Kidney (tissue), 14 donors: Measurements from ENCODE around the gene MRPS12. TPM values are rescaled to one million over a fixed set of nuclear protein-coding genes. Genes with fewer than 3 reads are reported as not detected.

Experiments used
- DNase-seq, 5 donors: peaks; one replicate each; pipeline ENCODE4 v3.0.0-alpha.2; 2013 to 2020
- FAIRE-seq: peaks from 2 replicates; lab custom pipeline; 2012; peaks lifted over from hg19 to GRCh38; lab: Jason Lieb, UNC
- H3K27ac ChIP-seq, 2 donors: one replicate each; pipeline ENCODE4 v1.7.0; 2013; ENCODE audit warnings: low read depth in 2 of 2, low read length in 2 of 2, inconsistent platforms in 1 of 2
- H3K27me3 ChIP-seq: one replicate; pipeline ENCODE4 v1.7.1; 2013; ENCODE audit warnings: low read length, inconsistent platforms; ENCODE audit not compliant: control insufficient read depth, insufficient read depth
- H3K36me3 ChIP-seq, 3 donors: one replicate each; pipeline versions ENCODE4 v1.7.0 to v1.7.1; 2013; ENCODE audit warnings: low read length in 3 of 3, control low read depth in 1 of 3, inconsistent platforms in 1 of 3; ENCODE audit not compliant: insufficient read depth in 3 of 3, control insufficient read depth in 2 of 3
- H3K4me1 ChIP-seq, 3 donors: one replicate each; pipeline versions ENCODE4 v1.7.0 to v1.7.1; 2013; ENCODE audit warnings: low read length in 3 of 3, inconsistent platforms in 1 of 3, low read depth in 1 of 3; ENCODE audit not compliant: control insufficient read depth in 2 of 3, insufficient read depth in 2 of 3
- H3K4me3 ChIP-seq, 3 donors: one replicate each; pipeline versions ENCODE4 v1.7.0 to v1.8.1; 2013; ENCODE audit warnings: low read length in 3 of 3, control low read depth in 1 of 3, inconsistent platforms in 1 of 3
- H3K9ac ChIP-seq, 3 donors: one replicate each; pipeline versions ENCODE4 v1.7.0 to v1.7.1; 2013; ENCODE audit warnings: low read length in 3 of 3, control low read depth in 1 of 3, inconsistent platforms in 1 of 3
- H3K9me3 ChIP-seq, 3 donors: one replicate each; pipeline versions ENCODE4 v1.7.0 to v1.7.1; 2013; ENCODE audit warnings: low read length in 3 of 3, control low read depth in 1 of 3, inconsistent platforms in 1 of 3; ENCODE audit not compliant: control insufficient read depth in 2 of 3, insufficient read depth in 1 of 3
- intact Hi-C: fragments of 100-400 bp; cut with DNase I; formaldehyde crosslinking; loops from one replicate; pipeline ENCODE4 v1.11.1; 2022
- polyA plus RNA-seq: library from polyadenylated mRNA; stranded (reverse); fragments of 350-450 nt; fragmentation: Illumina TruSeq; extraction: RNeasy Lipid Tissue Mini Kit (QIAGEN cat#74804); gene quantifications from one replicate; pipeline ENCODE4 v1.2.3, GENCODE V29; 2014; ENCODE audit warnings: low read depth, low replicate concordance; ENCODE audit not compliant: insufficient read depth
- total RNA-seq: library from RNA; stranded (reverse); fragmentation: NEBNext Ultra II Directional; extraction: Animal tissue kit (Norgen Biotek cat#: 25700); gene quantifications from one replicate; pipeline ENCODE4 v1.2.1, GENCODE V29; 2021
- TF ChIP-seq, protein P1 (sequence below): IDR thresholded peaks from 3 replicates; pipeline ENCODE4 v1.5.1; 2012; ENCODE audit warnings: mild to moderate bottlenecking, moderate library complexity, borderline replicate concordance; ENCODE audit not compliant: insufficient read depth; ENCODE audit errors: extremely low read depth
- donor health status: control.
- donor health status: control.
- donor health status: control.
- donor health status: control.
- donor health status: control.
- donor health status: DM: yes; HTN: yes; CAD: no.
- donor health status: Normal renal cell carcinoma (clear cell type).

MRPS12 gene
- total and polyA plus RNA-seq, 2 donors from 2014 or later = 28.5 to 110 TPM

GRCh38 chr19:38913958-38914357 lies 16.8 kb upstream of the MRPS12 start:
- DNase-seq (peak in 1 of 5 donors; percentile 39), FAIRE-seq (no peak)
- H3K27me3 ChIP-seq = peaks cover 2% of the 10 kb centered on the region
- H3K4me1 ChIP-seq = no peaks in the 10 kb centered on the region
- H3K4me3 ChIP-seq = no peak overlapping the region
- TF ChIP-seq, protein P1, sequence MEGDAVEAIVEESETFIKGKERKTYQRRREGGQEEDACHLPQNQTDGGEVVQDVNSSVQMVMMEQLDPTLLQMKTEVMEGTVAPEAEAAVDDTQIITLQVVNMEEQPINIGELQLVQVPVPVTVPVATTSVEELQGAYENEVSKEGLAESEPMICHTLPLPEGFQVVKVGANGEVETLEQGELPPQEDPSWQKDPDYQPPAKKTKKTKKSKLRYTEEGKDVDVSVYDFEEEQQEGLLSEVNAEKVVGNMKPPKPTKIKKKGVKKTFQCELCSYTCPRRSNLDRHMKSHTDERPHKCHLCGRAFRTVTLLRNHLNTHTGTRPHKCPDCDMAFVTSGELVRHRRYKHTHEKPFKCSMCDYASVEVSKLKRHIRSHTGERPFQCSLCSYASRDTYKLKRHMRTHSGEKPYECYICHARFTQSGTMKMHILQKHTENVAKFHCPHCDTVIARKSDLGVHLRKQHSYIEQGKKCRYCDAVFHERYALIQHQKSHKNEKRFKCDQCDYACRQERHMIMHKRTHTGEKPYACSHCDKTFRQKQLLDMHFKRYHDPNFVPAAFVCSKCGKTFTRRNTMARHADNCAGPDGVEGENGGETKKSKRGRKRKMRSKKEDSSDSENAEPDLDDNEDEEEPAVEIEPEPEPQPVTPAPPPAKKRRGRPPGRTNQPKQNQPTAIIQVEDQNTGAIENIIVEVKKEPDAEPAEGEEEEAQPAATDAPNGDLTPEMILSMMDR = no peak
- H3K9ac ChIP-seq = no peak overlapping the region
- H3K27ac ChIP-seq = no peak overlapping the region
- no peaks in the 10 kb centered on the region for H3K36me3 ChIP-seq
- intact Hi-C loops = no loop called here
- H3K9me3 ChIP-seq = no peaks in the 10 kb centered on the region

DNA sequence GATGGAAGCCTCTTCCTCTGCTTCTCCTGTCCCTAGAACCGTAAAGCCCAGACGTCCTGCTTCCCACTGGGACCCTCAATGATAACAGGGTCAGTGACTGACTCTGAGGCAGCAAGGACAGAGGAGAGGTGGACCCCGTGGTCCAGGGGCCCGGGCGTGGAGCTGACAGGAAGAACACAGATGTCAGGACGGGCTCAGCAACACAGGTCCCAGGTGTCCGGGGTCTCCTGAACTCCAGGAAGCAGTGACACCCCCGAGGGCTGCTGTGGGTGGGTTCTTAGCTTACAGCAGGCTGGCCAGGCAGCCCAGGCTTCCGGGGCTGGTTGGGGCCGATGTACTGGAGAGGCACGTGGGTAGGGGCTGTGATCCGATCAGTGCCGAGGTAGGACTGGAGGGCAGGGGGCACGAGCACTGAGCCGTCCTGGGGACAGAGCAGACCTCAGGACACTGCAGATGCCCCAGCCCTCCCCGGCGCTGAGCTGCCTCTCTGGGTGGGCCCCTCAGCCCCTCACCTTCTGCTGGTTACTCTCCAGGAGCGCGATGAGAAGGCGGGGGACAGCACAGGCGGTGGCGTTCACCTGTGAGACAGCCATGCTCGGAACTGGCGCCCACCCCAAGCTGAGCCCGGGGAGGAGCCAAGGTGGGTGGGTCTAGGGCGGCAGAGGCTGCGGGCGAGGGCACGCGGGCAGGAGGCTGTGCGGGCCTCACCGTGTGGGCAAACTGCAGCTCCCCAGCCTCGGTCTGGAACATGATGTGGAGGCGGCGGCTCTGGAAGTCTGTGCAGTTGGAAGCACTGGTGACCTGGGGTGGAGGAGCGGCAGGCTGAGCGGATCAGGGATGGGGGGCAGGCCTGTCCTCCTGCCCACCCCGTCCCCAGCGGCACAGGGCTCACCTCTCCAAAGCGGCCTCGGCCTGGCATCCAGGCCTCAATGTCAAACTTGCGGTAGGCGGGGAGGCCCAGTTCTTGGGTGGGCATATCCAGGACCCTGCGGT lies 15.1 kb upstream of the MRPS12 start:
- DNase-seq (peak in 1 of 5 donors; percentile 64), FAIRE-seq (no peak)
- no peaks in the 10 kb centered on the region for H3K36me3 ChIP-seq
- H3K9ac ChIP-seq = no peak overlapping the region
- intact Hi-C loops = no loop called here
- no peaks in the 10 kb centered on the region for H3K4me1 ChIP-seq
- H3K27me3 ChIP-seq = peaks cover 2% of the 10 kb centered on the region
- no peaks in the 10 kb centered on the region for H3K9me3 ChIP-seq
- TF ChIP-seq, protein P1 = no peak
- H3K4me3 ChIP-seq = no peak overlapping the region
- H3K27ac ChIP-seq = no peak overlapping the region

GRCh38 chr19:38917516-38917915 lies 13.2 kb upstream of the MRPS12 start:
- FAIRE-seq = no peak
- no peaks in the 10 kb centered on the region for H3K9me3 ChIP-seq
- no peak overlapping the region for H3K27ac ChIP-seq
- no peaks in the 10 kb centered on the region for H3K4me1 ChIP-seq
- peaks cover 0 to 7% (median 0%) of the 10 kb centered on the region in 3 donors for H3K36me3 ChIP-seq
- no peak for DNase-seq
- TF ChIP-seq, protein P1 = no peak
- H3K9ac ChIP-seq = no peak overlapping the region
- H3K27me3 ChIP-seq = no peaks in the 10 kb centered on the region
- intact Hi-C loops = no loop called here
- no peak overlapping the region for H3K4me3 ChIP-seq
